ENCODE results near the gene ZNF430.

Gene ZNF430

GRCh38 chr19:21046489-21046888, 26.0 kb downstream of the ZNF430 start:
- TF ChIP-seq CTCF (IDR thresholded peaks at IDR 0.05; ENCODE audit: insufficient read depth, low read depth, low read length, missing control alignments), result no peak
- no peak for DNase-seq (ENCODE audit: low read depth)
- H3K4me3 ChIP-seq (ENCODE audit: low read depth, low read length), result no peak overlapping the region

GRCh38 chr19:21047716-21048115, 27.3 kb downstream of the ZNF430 start:
- no peak overlapping the region for H3K4me3 ChIP-seq (ENCODE audit: low read depth, low read length)
- no peak for DNase-seq (ENCODE audit: low read depth)
- no peak for TF ChIP-seq CTCF (IDR thresholded peaks at IDR 0.05; ENCODE audit: insufficient read depth, low read depth, low read length, missing control alignments)

GRCh38 chr19:21052902-21053301, 32.4 kb downstream of the ZNF430 start:
- DNase-seq (ENCODE audit: low read depth), result no peak
- no peak overlapping the region for H3K4me3 ChIP-seq (ENCODE audit: low read depth, low read length)
- no peak for TF ChIP-seq CTCF (IDR thresholded peaks at IDR 0.05; ENCODE audit: insufficient read depth, low read depth, low read length, missing control alignments)

- no peak for DNase-seq (ENCODE audit: low read depth)
- no peak overlapping the region for H3K4me3 ChIP-seq (ENCODE audit: low read depth, low read length)
- no peak for TF ChIP-seq CTCF (IDR thresholded peaks at IDR 0.05; ENCODE audit: insufficient read depth, low read depth, low read length, missing control alignments)
Measured at GRCh38 chr19:21065336-21065735, 44.9 kb downstream of the ZNF430 start.

GRCh38 chr19:21082011-21082975, 61.8 kb downstream of the ZNF430 start, which contains the start of gene ZNF714:
Gene ZNF714, plus strand, starts transcription at chr19:21082203. Its CDS starts 16,066 bp downstream, at chr19:21098269.
- TF ChIP-seq CTCF (IDR thresholded peaks at IDR 0.05; ENCODE audit: insufficient read depth, low read depth, low read length, missing control alignments), result no peak
- peak; percentile 93 for DNase-seq (ENCODE audit: low read depth)

GRCh38 chr19:21084343-21084742, 63.9 kb downstream of the ZNF430 start:
- TF ChIP-seq CTCF (IDR thresholded peaks at IDR 0.05; ENCODE audit: insufficient read depth, low read depth, low read length, missing control alignments), result no peak
- H3K4me3 ChIP-seq (ENCODE audit: low read depth, low read length), result no peak overlapping the region
- DNase-seq (ENCODE audit: low read depth), result no peak

More at GRCh38 chr19:21082011-21082975, 61.8 kb downstream of the ZNF430 start, which contains the start of gene ZNF714:
- peak within 1 kb of the TSS; percentile 58 for H3K4me3 ChIP-seq (ENCODE audit: low read depth, low read length)
